HG02938 (cell line): ENCODE measurements around the gene RNF146.
"Not testable (repeated sequence)": the region's sequence is repeated elsewhere in the genome, so short reads cannot be mapped to it uniquely, and the experiment has no call there.

Experiments
- ATAC-seq: cut with Tn5 transposase; IDR thresholded peaks from one replicate; pipeline ENCODE4 v1.9.1; 2021; ENCODE audit warnings: mild to moderate bottlenecking, moderate library complexity; ENCODE audit not compliant: unreplicated experiment

The RNF146 gene

GRCh38 chr6:127266178-127266891 is at the start of gene RNF146:
Gene RNF146, plus strand, starts transcription at chr6:127266864. Its CDS starts 13,475 bp downstream, at chr6:127280339.
- peak; percentile 76 for ATAC-seq

- ATAC-seq: no peak
Observed at GRCh38 chr6:127219869-127220268, 46.8 kb upstream of the RNF146 start.

- no peak for ATAC-seq
Observed at GRCh38 chr6:127221201-127221600, 45.5 kb upstream of the RNF146 start.

- ATAC-seq: no peak
Observed at GRCh38 chr6:127222418-127222817, 44.2 kb upstream of the RNF146 start.

- no peak for ATAC-seq
Observed at GRCh38 chr6:127225497-127225896, 41.2 kb upstream of the RNF146 start.

GRCh38 chr6:127233819-127234218 is 32.8 kb upstream of the RNF146 start:
- ATAC-seq: not testable (repeated sequence)

- ATAC-seq: no peak
Observed at GRCh38 chr6:127243501-127243900, 23.2 kb upstream of the RNF146 start.

- no peak for ATAC-seq
Observed at GRCh38 chr6:127247114-127248096, 19.3 kb upstream of the RNF146 start.

GRCh38 chr6:127249621-127250020 is 17.0 kb upstream of the RNF146 start:
- ATAC-seq: no peak

GRCh38 chr6:127255286-127255685 is 11.4 kb upstream of the RNF146 start:
- no peak for ATAC-seq

- no peak for ATAC-seq
Observed at GRCh38 chr6:127262896-127263295, 3.8 kb upstream of the RNF146 start.

GRCh38 chr6:127263481-127263880 is 3.2 kb upstream of the RNF146 start:
- ATAC-seq: no peak

- ATAC-seq: peak; percentile 65
Observed at GRCh38 chr6:127266892-127267645, 405 bp downstream of the RNF146 start.

GRCh38 chr6:127267646-127268625 is 1.3 kb downstream of the RNF146 start:
- peak; percentile 3 for ATAC-seq

GRCh38 chr6:127272576-127272975 is 5.9 kb downstream of the RNF146 start:
- no peak for ATAC-seq

GRCh38 chr6:127273499-127273898 is 6.8 kb downstream of the RNF146 start:
- no peak for ATAC-seq

- no peak for ATAC-seq
Observed at GRCh38 chr6:127276331-127276730, 9.7 kb downstream of the RNF146 start.

GRCh38 chr6:127277878-127278843 is 11.5 kb downstream of the RNF146 start:
- no peak for ATAC-seq

GRCh38 chr6:127279815-127280214 is 13.2 kb downstream of the RNF146 start:
- no peak for ATAC-seq
